Mesendoderm (in vitro differentiated cells): ENCODE data around the gene TUBD1.
"Not testable (repeated sequence)": the region's sequence is repeated elsewhere in the genome, so short reads cannot be mapped to it uniquely, and the experiment has no call there.

Source experiments
- DNase-seq: peaks from one replicate; pipeline ENCODE4 v3.0.0; 2013
- H2AK5ac ChIP-seq: 2 replicates; pipeline ENCODE4 v1.6.1; 2013; ENCODE audit warnings: low read length, inconsistent platforms
- H2BK120ac ChIP-seq: 2 replicates; pipeline ENCODE4 v1.6.1; 2013; ENCODE audit warnings: low read depth, mild to moderate bottlenecking, low read length, moderate library complexity, mixed read lengths
- H2BK15ac ChIP-seq: replicated peaks from 2 replicates; pipeline ENCODE4 v1.6.1; 2013; ENCODE audit warnings: low read depth, mild to moderate bottlenecking, moderate library complexity
- H2BK5ac ChIP-seq: 2 replicates; pipeline ENCODE4 v1.6.1; 2013; ENCODE audit warnings: low read length, inconsistent platforms
- H3K18ac ChIP-seq: 2 replicates; pipeline ENCODE4 v1.6.1; 2013; ENCODE audit warnings: mild to moderate bottlenecking, low read length, mixed read lengths
- H3K23ac ChIP-seq: one replicate; pipeline ENCODE4 v1.6.1; 2013; ENCODE audit warnings: low read length
- H3K27ac ChIP-seq: 2 replicates; pipeline ENCODE4 v1.5.1; 2013; ENCODE audit warnings: low read depth, mild to moderate bottlenecking, inconsistent platforms, low read length, moderate library complexity
- H3K27me3 ChIP-seq: 2 replicates; pipeline ENCODE4 v1.6.1; 2013; ENCODE audit warnings: low read length, control low read depth, mild to moderate bottlenecking, inconsistent platforms; ENCODE audit not compliant: insufficient read depth, poor library complexity
- H3K36me3 ChIP-seq: 2 replicates; pipeline ENCODE4 v1.6.1; 2013; ENCODE audit warnings: low read length, inconsistent platforms; ENCODE audit not compliant: control insufficient read depth, insufficient read depth
- H3K4ac ChIP-seq: one replicate; pipeline ENCODE4 v1.6.1; 2013; ENCODE audit warnings: low read depth, mild to moderate bottlenecking, low read length, moderate library complexity
- H3K4me1 ChIP-seq: 2 replicates; pipeline ENCODE4 v1.6.1; 2013; ENCODE audit warnings: low read depth, low read length, inconsistent platforms; ENCODE audit not compliant: control insufficient read depth
- H3K4me2 ChIP-seq: 2 replicates; pipeline ENCODE4 v1.6.1; 2013; ENCODE audit warnings: low read length
- H3K4me3 ChIP-seq: 2 replicates; pipeline ENCODE4 v1.5.1; 2013; ENCODE audit warnings: mild to moderate bottlenecking, low read length
- H3K56ac ChIP-seq: one replicate; pipeline ENCODE4 v1.6.1; 2013; ENCODE audit warnings: low read length
- H3K79me1 ChIP-seq: 2 replicates; pipeline ENCODE4 v1.6.1; 2013; ENCODE audit warnings: low read length, inconsistent platforms
- H3K79me2 ChIP-seq: 2 replicates; pipeline ENCODE4 v1.6.1; 2013; ENCODE audit warnings: mild to moderate bottlenecking, low read length; ENCODE audit not compliant: control insufficient read depth, insufficient read depth
- H3K9ac ChIP-seq: 2 replicates; pipeline ENCODE4 v1.6.1; 2013; ENCODE audit warnings: low read length, inconsistent platforms
- H4K5ac ChIP-seq: one replicate; pipeline ENCODE4 v1.6.1; 2013; ENCODE audit warnings: low read length
- H4K8ac ChIP-seq: one replicate; pipeline ENCODE4 v1.6.1; 2013; ENCODE audit warnings: low read depth, mild to moderate bottlenecking, control low read depth, low read length, moderate library complexity
- WGBS: extraction: QIAGEN DNeasy Blood & Tissue Kit; methylation state at CpG from one replicate; pipeline ENCODE4 v1.1.7; 2013; ENCODE audit warnings: low lambda C conversion rate, missing lambda C conversion rate; ENCODE audit not compliant: insufficient coverage; ENCODE audit errors: extremely low coverage; 5-methylcytosine and 5-hydroxymethylcytosine counted together

TUBD1 gene

GRCh38 chr17:59858932-59859331 lies 33.8 kb downstream of the TUBD1 start:
- Histone ChIP-seq H3K4me1 (peaks cover 2% of the 10 kb centered on the region), H3K79me2 (no peaks in the 10 kb centered on the region), H3K9ac (no peak overlapping the region), H3K36me3 (peaks cover 2% of the 10 kb centered on the region), H3K23ac (no peak overlapping the region), H2AK5ac (no peak overlapping the region), H3K4me3 (no peak overlapping the region), H3K18ac (no peak overlapping the region), H3K27ac (no peak overlapping the region), H2BK120ac (no peak overlapping the region), H2BK15ac (no peak overlapping the region), H3K56ac (no peak overlapping the region), H4K8ac (no peak overlapping the region), H4K5ac (no peak overlapping the region), H3K4me2 (no peak overlapping the region), H2BK5ac (no peak overlapping the region), H3K27me3 (no peaks in the 10 kb centered on the region), H3K79me1 (no peaks in the 10 kb centered on the region), H3K4ac (no peak overlapping the region)
- DNase-seq = no peak
- WGBS = no CpG with 5 or more reads among the region's 3 CpGs

- no peak overlapping the region for H2BK15ac ChIP-seq
- H2BK120ac ChIP-seq = no peak overlapping the region
- H4K8ac ChIP-seq = no peak overlapping the region
- H3K4me3 ChIP-seq = no peak overlapping the region
- H3K23ac ChIP-seq = no peak overlapping the region
- WGBS = no CpG with 5 or more reads among the region's 5 CpGs
- no peak for DNase-seq
- no peak overlapping the region for H4K5ac ChIP-seq
- H3K79me2 ChIP-seq = no peaks in the 10 kb centered on the region
- H2AK5ac ChIP-seq = no peak overlapping the region
- H3K4me1 ChIP-seq = peaks cover 2% of the 10 kb centered on the region
- H3K4ac ChIP-seq = no peak overlapping the region
- peaks cover 2% of the 10 kb centered on the region for H3K36me3 ChIP-seq
- no peak overlapping the region for H3K9ac ChIP-seq
- H2BK5ac ChIP-seq = no peak overlapping the region
- no peak overlapping the region for H3K56ac ChIP-seq
- no peak overlapping the region for H3K27ac ChIP-seq
- no peak overlapping the region for H3K18ac ChIP-seq
- no peaks in the 10 kb centered on the region for H3K79me1 ChIP-seq
- H3K27me3 ChIP-seq = no peaks in the 10 kb centered on the region
- H3K4me2 ChIP-seq = no peak overlapping the region
Observed at GRCh38 chr17:59858167-59858816, 34.5 kb downstream of the TUBD1 start.

GRCh38 chr17:59856859-59857794 lies 35.6 kb downstream of the TUBD1 start:
- H4K8ac ChIP-seq = no peak overlapping the region
- no peak overlapping the region for H2AK5ac ChIP-seq
- no peak overlapping the region for H3K4ac ChIP-seq
- no peak overlapping the region for H3K4me2 ChIP-seq
- H3K56ac ChIP-seq = no peak overlapping the region
- no peak for DNase-seq
- H3K36me3 ChIP-seq = no peaks in the 10 kb centered on the region
- H3K9ac ChIP-seq = no peak overlapping the region
- WGBS = 100% methylated on average over 1 of the region's 3 CpGs
- peaks cover 2% of the 10 kb centered on the region for H3K4me1 ChIP-seq
- no peak overlapping the region for H3K23ac ChIP-seq
- H2BK15ac ChIP-seq = no peak overlapping the region
- H3K27me3 ChIP-seq = no peaks in the 10 kb centered on the region
- H3K18ac ChIP-seq = no peak overlapping the region
- H2BK5ac ChIP-seq = no peak overlapping the region
- no peak overlapping the region for H3K27ac ChIP-seq
- H4K5ac ChIP-seq = no peak overlapping the region
- H3K79me1 ChIP-seq = no peaks in the 10 kb centered on the region
- no peak overlapping the region for H3K4me3 ChIP-seq
- H3K79me2 ChIP-seq = no peaks in the 10 kb centered on the region
- H2BK120ac ChIP-seq = no peak overlapping the region

GRCh38 chr17:59853919-59854729 lies 38.6 kb downstream of the TUBD1 start:
- H3K18ac ChIP-seq, H4K5ac ChIP-seq, DNase-seq, H3K36me3 ChIP-seq, H3K4me2 ChIP-seq, H3K79me1 ChIP-seq, H2BK120ac ChIP-seq, H3K4ac ChIP-seq, H2BK5ac ChIP-seq, H3K27me3 ChIP-seq, H3K79me2 ChIP-seq, H3K27ac ChIP-seq, H3K4me3 ChIP-seq, H2BK15ac ChIP-seq, H3K56ac ChIP-seq, H3K23ac ChIP-seq, H3K4me1 ChIP-seq, H2AK5ac ChIP-seq, H4K8ac ChIP-seq, H3K9ac ChIP-seq: not testable (repeated sequence)
- WGBS = no CpG with 5 or more reads among the region's 10 CpGs

- Histone ChIP-seq H2AK5ac (no peak overlapping the region), H3K4ac (no peak overlapping the region), H3K9ac (no peak overlapping the region), H4K8ac (no peak overlapping the region), H3K79me1 (no peaks in the 10 kb centered on the region), H4K5ac (no peak overlapping the region), H3K4me1 (peaks cover 2% of the 10 kb centered on the region), H3K79me2 (no peaks in the 10 kb centered on the region), H3K4me2 (no peak overlapping the region), H2BK120ac (no peak overlapping the region), H3K56ac (peak overlapping the region; percentile 46), H3K23ac (no peak overlapping the region), H2BK5ac (no peak overlapping the region), H3K18ac (no peak overlapping the region), H3K4me3 (no peak overlapping the region), H3K36me3 (no peaks in the 10 kb centered on the region), H3K27me3 (no peaks in the 10 kb centered on the region), H3K27ac (no peak overlapping the region), H2BK15ac (no peak overlapping the region)
- no CpG with 5 or more reads among the region's 14 CpGs for WGBS
- DNase-seq = peak; percentile 72
Observed at GRCh38 chr17:59853168-59853918, 39.4 kb downstream of the TUBD1 start.
